Neuron (in vitro differentiated cells): ENCODE results near the gene SPATA2.
"Not testable (repeated sequence)": the region's sequence is repeated elsewhere in the genome, so short reads cannot be mapped to it uniquely, and the experiment has no call there.

Experiments used
- H2AFZ ChIP-seq: one replicate; pipeline ENCODE4 v1.6.1; 2013; ENCODE audit warnings: low read depth, mild to moderate bottlenecking, inconsistent platforms, low read length, moderate library complexity
- H3K27me3 ChIP-seq: one replicate; pipeline ENCODE4 v1.6.1; 2013; ENCODE audit warnings: low read length; ENCODE audit not compliant: insufficient read depth
- H3K36me3 ChIP-seq: one replicate; pipeline ENCODE4 v1.6.1; 2013; ENCODE audit warnings: low read length; ENCODE audit not compliant: insufficient read depth
- H3K4me1 ChIP-seq: one replicate; pipeline ENCODE4 v1.6.1; 2013; ENCODE audit warnings: low read length; ENCODE audit not compliant: insufficient read depth
- H3K4me3 ChIP-seq: 2 replicates; pipeline ENCODE4 v1.5.1; 2013; ENCODE audit warnings: mild to moderate bottlenecking, low read length, moderate library complexity
- H3K9me3 ChIP-seq: one replicate; pipeline ENCODE4 v1.6.1; 2013; ENCODE audit warnings: low read length

The SPATA2 gene

DNA sequence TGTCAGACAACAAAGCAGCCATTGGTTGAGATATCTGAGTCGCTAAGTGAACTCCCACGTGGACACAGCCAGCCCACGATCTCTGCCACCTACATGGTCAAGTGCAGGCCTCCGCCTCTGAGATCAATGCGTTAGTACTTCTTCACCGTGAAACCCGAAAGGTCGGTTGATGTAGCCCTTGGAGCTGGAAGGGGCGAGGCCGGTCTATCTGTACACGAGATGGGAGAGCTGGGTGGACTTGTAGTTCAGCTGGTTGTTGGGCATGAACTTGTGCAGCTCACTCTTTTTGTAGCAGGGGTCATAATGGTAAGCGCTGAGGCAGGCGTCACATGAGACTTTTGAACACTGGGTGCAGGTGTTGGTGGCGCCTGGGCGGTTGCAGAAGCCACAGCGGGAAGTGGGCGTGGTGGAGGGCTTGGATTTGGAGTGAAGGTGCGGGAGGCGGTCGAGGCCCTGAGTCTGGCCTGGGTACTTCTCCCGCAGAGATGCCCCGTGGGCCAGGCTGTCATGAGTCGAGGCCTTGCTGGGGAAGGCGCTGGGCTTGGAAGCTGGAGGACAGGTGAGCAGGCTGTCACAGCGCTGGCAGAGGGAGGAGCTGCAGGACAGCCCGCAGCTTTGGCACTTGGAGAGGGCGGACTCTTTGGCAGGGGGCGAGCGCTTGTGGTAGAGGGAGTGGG, 9.8 kb downstream of the SPATA2 start:
- peaks cover 14% of the 10 kb centered on the region for H3K4me1 ChIP-seq
- H3K27me3 ChIP-seq = no peaks in the 10 kb centered on the region
- H3K36me3 ChIP-seq = peaks cover 43% of the 10 kb centered on the region

DNA sequence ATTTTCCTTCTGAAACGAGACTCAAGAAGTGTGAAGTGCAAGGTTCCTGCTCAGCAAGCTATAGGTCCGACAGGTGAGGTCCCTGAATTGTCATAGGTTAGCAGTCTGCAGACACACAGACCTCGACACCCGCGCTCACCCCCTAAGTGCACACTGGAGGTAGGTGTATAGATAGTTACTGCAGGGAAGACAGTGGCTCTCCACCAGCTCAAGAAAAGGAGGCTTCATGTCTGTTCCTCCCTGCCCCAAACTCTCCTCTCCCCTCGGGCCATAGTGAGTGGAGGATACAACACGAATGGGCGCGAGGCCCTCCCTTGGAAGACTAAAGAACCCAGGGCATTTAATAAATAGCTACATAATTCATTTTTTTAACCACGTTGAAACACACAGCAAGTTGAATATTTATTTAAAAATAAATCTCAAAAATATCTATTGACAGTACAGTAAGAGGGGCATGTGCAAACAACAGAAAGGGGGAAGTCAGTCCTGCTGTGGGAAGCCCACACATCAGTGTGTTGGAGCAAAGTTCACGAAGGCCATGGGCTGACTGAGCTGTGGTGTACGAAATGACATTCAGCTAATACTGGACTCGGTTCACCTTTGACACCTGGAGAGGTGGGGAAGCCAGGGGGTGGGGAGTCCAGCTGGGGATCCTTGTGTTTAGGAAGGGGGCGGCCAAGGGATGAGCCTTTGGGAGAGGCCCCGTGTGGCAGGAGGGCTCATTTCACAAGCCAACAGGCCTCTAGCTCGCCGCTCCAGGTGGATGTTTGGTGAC, 10.7 kb downstream of the SPATA2 start:
- Histone ChIP-seq H2AFZ (no peak overlapping the region), H3K27me3 (no peaks in the 10 kb centered on the region), H3K36me3 (peaks cover 43% of the 10 kb centered on the region), H3K4me3 (no peak overlapping the region), H3K9me3 (no peaks in the 10 kb centered on the region), H3K4me1 (peaks cover 4% of the 10 kb centered on the region)

More for the DNA sequence above, 9.8 kb downstream of the SPATA2 start:
- H3K4me3 ChIP-seq = no peak overlapping the region
- H2AFZ ChIP-seq = no peak overlapping the region
- no peaks in the 10 kb centered on the region for H3K9me3 ChIP-seq

DNA sequence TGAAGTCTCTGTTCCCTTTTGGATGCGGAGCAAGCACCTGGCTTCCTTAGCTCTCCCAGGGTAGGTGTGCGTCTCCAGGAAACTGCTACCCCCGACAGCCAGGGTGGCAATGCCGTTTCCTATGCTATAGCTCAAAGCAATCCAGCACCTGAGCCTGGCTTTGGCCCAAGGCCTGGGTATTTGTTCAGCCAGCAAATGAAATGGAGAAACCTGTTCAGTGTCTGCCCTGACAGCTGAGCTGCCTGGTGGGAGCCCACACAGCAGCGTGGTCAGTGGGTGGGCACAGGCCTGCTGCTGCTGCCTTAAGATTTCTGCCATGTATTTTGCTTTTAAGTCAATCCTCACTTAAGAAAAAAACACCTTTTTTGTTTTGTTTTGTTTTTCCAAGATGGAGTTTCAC, 13.7 kb downstream of the SPATA2 start:
- H3K9me3 ChIP-seq = no peaks in the 10 kb centered on the region
- H3K36me3 ChIP-seq = peaks cover 28% of the 10 kb centered on the region
- no peaks in the 10 kb centered on the region for H3K27me3 ChIP-seq
- no peak overlapping the region for H3K4me3 ChIP-seq
- no peaks in the 10 kb centered on the region for H3K4me1 ChIP-seq
- H2AFZ ChIP-seq = no peak overlapping the region

DNA sequence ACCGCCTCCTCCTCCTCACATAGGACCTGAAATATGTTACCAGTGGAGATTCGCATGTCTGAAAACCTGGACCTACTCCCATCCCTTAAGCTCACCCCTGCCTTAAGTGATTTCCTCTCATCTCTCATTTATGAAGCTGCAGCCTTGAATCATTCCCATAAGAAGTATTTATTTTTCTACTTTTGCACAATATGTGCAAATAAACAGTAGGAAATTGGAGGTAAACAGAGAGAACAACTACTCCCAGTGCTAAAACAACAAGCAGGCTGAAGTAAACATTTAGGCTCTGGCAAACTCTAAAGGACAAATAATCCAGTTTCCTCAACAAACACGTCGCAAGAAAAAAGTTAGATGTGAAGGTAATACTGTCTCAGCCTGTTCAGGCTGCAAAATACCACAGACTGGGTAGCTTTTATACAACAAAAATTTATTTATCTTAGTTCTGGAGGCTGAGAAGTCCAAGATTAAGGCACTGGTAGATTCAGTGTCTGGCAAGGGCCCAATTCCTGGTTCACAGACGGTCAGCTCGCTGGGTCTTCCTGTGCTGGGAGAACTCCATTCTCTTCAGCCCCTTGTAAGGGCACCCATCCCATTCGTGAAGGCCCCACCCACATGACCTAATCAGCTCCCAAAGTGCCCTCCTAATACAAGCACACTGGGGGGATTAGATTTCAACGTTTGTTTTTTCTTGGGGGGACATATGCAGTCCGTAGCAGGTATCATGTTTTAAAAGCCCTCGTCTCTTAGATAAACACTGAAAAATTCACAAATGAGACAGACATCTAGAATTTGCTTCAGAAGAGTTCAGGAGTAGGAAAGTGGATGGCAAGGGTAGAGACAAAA, 15.6 kb downstream of the SPATA2 start:
- no peaks in the 10 kb centered on the region for H3K9me3 ChIP-seq
- H3K36me3 ChIP-seq = peaks cover 10% of the 10 kb centered on the region
- H3K27me3 ChIP-seq = no peaks in the 10 kb centered on the region
- no peak overlapping the region for H3K4me3 ChIP-seq
- no peak overlapping the region for H2AFZ ChIP-seq
- H3K4me1 ChIP-seq = no peaks in the 10 kb centered on the region

DNA sequence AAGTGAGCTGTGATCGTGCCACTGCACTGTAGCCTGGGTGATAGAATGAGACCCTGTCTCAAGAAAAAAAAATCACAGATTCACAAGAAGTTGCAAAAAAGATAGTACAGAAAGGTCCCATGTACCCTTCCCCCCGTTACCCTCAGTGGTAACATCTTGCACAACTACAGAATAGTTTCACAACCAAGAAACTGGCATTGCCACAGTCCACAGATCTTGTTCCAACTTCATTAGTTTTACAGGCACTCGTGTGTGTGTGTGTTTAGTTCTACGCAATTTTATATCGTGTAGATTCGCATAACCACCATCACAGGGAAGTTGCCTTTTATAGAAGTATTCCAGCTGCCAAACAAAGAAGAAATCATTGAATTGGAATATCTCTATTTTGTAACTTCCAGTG, 19.1 kb downstream of the SPATA2 start:
- H3K36me3 ChIP-seq = no peaks in the 10 kb centered on the region
- peaks cover 28% of the 10 kb centered on the region for H3K4me1 ChIP-seq
- no peaks in the 10 kb centered on the region for H3K27me3 ChIP-seq
- H2AFZ ChIP-seq = no peak overlapping the region
- H3K9me3 ChIP-seq = no peaks in the 10 kb centered on the region
- no peak overlapping the region for H3K4me3 ChIP-seq

DNA sequence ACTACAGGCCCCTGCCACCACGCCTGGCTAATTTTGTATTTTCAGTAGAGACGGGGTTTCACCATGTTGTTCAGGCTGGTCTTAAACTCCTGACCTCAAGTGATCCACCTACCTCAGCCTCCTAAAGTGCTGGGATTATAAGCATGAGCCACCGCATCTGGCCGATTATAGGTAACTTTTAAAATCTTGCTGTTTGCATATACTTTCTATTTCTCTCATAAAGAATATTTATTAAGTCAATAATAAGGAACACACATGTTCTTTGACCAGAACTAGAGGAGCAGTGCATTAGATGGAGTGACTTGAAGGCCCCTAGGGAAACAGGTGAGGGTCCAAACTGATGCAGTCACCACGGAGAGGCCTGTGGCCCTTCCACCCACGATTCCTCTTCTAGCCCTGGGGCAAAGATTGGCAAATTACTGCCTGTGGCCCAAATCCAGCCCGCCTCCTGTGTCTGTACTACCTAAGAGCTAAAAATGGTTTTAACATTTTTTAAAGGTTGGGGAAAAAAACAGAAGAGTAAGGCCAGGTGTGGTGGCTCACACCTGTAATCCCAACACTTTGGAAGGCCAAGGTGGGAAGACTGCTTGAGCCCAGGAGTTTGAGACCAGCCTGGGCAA, 19.7 kb downstream of the SPATA2 start:
- not testable (repeated sequence) for H3K36me3 ChIP-seq, H3K9me3 ChIP-seq, H3K4me3 ChIP-seq, H2AFZ ChIP-seq, H3K27me3 ChIP-seq
- H3K4me1 ChIP-seq = peaks cover 34% of the 10 kb centered on the region

DNA sequence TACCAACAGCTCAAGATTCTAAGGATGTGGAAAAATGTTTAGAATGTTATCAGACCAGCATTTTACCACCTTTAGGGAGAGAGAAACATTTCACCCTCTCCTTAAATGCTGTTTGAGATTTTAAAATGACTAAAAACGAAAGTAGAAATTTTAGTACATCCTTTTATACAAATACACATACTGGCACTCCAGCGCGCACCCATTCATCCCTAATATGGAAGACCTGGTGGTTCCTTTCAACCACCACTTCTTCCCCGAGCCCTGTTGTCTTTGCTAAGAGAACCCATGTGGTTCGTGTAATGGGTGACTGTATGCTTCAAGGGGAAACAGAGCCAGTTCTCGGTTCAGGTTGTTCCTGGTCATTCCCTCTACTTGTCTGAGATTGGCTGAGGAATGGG, 21.3 kb downstream of the SPATA2 start:
- Histone ChIP-seq H3K36me3 (no peaks in the 10 kb centered on the region), H3K4me1 (peaks cover 40% of the 10 kb centered on the region), H3K9me3 (no peaks in the 10 kb centered on the region), H3K27me3 (no peaks in the 10 kb centered on the region), H2AFZ (no peak overlapping the region), H3K4me3 (no peak overlapping the region)

DNA sequence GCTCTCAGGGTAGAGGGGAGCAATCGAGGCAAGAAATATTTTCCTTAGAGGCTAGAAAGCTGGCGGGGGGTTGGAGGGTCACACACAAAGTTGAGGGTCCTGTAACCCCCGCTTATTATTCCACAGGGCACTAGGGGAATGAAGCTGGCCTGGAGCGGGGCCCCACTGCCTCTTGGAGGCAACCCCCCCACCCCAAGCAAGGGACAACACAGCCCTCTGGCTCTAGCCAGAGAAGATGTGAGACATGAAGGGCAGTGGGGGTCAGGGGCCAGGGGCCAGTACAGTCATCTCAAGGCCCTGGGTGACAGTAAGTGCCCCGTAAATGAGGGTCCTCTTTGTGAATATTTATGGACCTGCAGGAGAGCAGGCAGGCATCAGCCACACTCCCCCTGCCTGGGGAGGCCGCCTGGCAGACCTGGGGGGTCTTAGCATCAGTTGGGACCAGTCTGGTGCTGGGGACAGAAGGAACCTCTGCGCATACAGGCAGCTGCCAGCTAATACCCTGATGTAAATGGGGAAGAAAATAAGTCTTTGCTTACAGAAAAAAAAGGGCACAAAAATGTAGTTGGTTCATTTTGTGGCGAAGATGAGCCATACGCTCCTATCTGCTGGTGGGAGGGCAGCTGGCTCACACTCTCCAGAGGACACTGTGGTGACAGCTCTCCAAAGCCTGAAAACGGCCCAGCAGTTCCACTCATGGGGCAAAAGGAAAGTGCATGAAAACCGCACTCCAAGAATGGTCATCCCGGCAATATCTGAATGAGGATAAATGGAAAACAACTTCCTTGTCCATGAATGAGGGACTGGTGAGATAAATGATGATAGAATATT, 21.9 kb downstream of the SPATA2 start:
- Histone ChIP-seq H3K4me3 (no peak overlapping the region), H3K36me3 (no peaks in the 10 kb centered on the region), H3K4me1 (peaks cover 45% of the 10 kb centered on the region), H3K9me3 (no peaks in the 10 kb centered on the region), H2AFZ (no peak overlapping the region), H3K27me3 (no peaks in the 10 kb centered on the region)

DNA sequence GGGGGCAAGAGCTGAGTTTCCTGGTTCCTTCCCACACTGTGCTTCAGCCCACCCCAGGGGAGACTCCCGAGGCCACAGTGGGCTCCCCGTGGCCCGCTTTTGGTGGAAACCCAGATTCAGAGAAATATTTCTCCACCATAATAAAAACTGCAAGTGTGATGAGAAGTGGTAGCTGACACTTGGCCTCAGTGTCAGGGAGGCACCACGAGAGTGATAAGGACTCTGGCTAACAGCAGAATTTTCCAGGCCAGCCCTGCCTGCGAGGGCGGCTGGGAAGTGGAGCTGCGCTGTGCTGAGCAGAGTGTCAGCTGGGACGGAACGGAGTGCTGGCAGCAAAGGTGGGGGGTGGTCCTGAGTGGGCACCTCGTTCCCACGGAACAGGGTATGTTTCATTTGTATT, 22.5 kb downstream of the SPATA2 start:
- Histone ChIP-seq H3K4me1 (peaks cover 51% of the 10 kb centered on the region), H3K4me3 (no peak overlapping the region), H2AFZ (no peak overlapping the region), H3K36me3 (no peaks in the 10 kb centered on the region), H3K27me3 (no peaks in the 10 kb centered on the region), H3K9me3 (no peaks in the 10 kb centered on the region)

DNA sequence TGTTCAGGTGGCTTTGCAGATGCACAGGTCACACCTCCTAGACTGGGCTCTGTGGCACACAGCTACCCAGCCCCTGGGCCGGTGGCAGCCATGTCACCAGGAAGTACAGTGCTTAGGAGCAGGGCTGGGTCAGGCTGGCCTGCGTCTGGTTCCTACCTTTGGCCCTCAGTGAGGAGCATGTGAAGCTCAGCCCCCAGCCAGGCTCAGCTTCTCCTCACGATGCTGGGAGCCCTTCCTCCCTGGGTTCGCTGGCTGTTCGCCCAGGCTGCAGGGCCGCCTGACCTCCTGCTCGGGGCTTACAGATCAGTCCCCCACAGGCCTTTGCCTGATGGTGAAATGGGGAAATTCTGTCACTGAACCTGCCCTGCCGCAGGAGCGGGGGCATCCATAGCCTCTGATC, 23.1 kb downstream of the SPATA2 start:
- Histone ChIP-seq H3K27me3 (no peaks in the 10 kb centered on the region), H3K9me3 (no peaks in the 10 kb centered on the region), H3K36me3 (peaks cover 4% of the 10 kb centered on the region), H2AFZ (no peak overlapping the region), H3K4me1 (peaks cover 57% of the 10 kb centered on the region), H3K4me3 (no peak overlapping the region)

DNA sequence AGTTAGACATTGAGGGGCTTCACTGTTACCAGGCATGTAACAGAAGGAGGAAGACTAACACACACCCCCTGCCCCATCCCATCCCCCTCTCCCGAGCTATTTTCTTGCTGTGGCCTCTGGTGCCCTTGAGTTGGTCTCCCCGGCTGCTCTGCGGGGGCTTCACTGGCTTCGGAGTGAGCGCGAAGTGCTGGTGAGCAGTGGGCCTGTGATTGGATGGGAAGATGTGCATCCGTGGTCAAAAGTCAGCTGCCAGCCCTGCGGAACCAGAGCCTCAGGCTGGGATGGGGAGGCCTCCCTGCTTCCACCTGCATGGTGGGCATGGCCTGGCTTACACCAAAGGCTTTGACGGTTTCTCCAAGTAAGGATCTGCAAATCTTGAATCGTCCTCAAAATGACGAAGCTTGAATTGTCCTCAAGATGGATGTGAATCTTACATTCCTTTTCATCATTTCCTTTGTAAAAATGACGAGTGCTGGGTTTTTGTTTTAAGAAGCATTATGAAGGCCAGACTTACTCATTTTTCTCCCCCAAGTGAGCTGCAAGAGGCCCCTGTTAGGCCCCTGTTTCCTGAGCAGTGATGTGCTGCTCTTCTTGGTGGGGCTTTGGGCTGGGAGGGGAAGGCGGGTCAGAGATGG, 23.7 kb downstream of the SPATA2 start:
- no peaks in the 10 kb centered on the region for H3K9me3 ChIP-seq
- H3K4me1 ChIP-seq = peaks cover 58% of the 10 kb centered on the region
- peaks cover 6% of the 10 kb centered on the region for H3K36me3 ChIP-seq
- no peak overlapping the region for H2AFZ ChIP-seq
- H3K27me3 ChIP-seq = no peaks in the 10 kb centered on the region
- H3K4me3 ChIP-seq = no peak overlapping the region
